ENCODE measurements around the gene TMEM60.

DNA sequence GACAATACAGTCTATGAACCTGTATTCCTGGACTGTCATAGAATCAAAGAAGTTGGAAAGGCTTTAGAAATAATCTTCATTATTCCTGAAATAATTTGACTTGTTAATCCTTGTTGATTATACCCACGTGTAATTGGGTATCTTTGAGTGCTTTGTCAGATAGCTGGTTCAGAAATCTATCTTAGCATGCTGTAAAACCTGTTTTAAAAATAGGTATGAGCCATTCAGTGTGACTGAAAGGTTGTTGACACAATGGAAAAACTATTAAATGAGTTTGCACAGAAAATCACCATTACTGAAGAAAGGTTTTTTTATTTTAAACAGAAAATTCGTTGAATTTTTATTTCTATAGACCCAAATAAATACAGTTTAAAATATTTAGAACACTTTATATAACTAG is 39.0 kb upstream of the TMEM60 start:
- TF ChIP-seq, protein P1, sequence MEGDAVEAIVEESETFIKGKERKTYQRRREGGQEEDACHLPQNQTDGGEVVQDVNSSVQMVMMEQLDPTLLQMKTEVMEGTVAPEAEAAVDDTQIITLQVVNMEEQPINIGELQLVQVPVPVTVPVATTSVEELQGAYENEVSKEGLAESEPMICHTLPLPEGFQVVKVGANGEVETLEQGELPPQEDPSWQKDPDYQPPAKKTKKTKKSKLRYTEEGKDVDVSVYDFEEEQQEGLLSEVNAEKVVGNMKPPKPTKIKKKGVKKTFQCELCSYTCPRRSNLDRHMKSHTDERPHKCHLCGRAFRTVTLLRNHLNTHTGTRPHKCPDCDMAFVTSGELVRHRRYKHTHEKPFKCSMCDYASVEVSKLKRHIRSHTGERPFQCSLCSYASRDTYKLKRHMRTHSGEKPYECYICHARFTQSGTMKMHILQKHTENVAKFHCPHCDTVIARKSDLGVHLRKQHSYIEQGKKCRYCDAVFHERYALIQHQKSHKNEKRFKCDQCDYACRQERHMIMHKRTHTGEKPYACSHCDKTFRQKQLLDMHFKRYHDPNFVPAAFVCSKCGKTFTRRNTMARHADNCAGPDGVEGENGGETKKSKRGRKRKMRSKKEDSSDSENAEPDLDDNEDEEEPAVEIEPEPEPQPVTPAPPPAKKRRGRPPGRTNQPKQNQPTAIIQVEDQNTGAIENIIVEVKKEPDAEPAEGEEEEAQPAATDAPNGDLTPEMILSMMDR (IDR thresholded peaks at IDR 0.05) = no peak
- no peak for TF ChIP-seq POLR2A (IDR thresholded peaks at IDR 0.05)
